HepG2 (cell line): ENCODE data around the gene SV2B. TPM values are rescaled to one million over a fixed set of nuclear protein-coding genes. Genes with fewer than 3 reads are reported as not detected.

Source experiments
- ATAC-seq: fragments of 200-7000 bp; cut with Tn5 transposase; 3 replicates; pipeline ENCODE4 v1.9.1; 2020; ENCODE audit warnings: mild to moderate bottlenecking, moderate library complexity
- BruUV-seq: library from RNA; stranded (reverse); fragments of 400-500 nt; replicated peaks from 2 replicates; lab custom pipeline; 2021; lab: Mats Ljungman, UMichigan
- CTCF ChIA-PET: fragments of 300-600 bp; formaldehyde crosslinking; extraction: SDS; loops from one replicate; lab custom pipeline; 2021; ENCODE audit warnings: low total read pairs, inconsistent platforms, low intra/inter-chr PET ratio; lab: Yijun Ruan, JAX
- POLR2A ChIA-PET: fragments of 350-600 bp; sonication (Branson Sonifier 250); formaldehyde crosslinking; loops from one replicate; lab custom pipeline; 2020; ENCODE audit warnings: antibody characterized with exemption, inconsistent platforms; lab: Yijun Ruan, JAX
- DNase-seq: peaks from one replicate; pipeline ENCODE4 v3.0.0-alpha.2; 2015; ENCODE audit warnings: low spot score
- FAIRE-seq: peaks from 3 replicates; lab custom pipeline; 2011; peaks lifted over from hg19 to GRCh38; lab: Jason Lieb, UNC
- H2AFZ ChIP-seq: one replicate; pipeline ENCODE4 v1.6.1; 2011; ENCODE audit warnings: low read length, inconsistent platforms
- H3K27ac ChIP-seq: fragments of 300-600 bp; 3 replicates; pipeline ENCODE4 v1.8.0; 2011; ENCODE audit warnings: mixed run types, mild to moderate bottlenecking, mixed read lengths, low read length, inconsistent platforms; ENCODE audit not compliant: insufficient read depth; ENCODE audit errors: extremely low read length
- H3K27me3 ChIP-seq, 2 experiments: fragments of 200-600 bp in 1 of 2; 2 replicates in 1 of 2; 3 replicates in 1 of 2; pipeline versions ENCODE4 v1.6.0 to v1.8.0; 2011; ENCODE audit warnings: low read length in 2 of 2, mild to moderate bottlenecking in 2 of 2, moderate library complexity in 2 of 2, inconsistent platforms in 1 of 2; ENCODE audit not compliant: insufficient read depth in 2 of 2, control insufficient read depth in 1 of 2
- H3K36me3 ChIP-seq, 2 experiments: fragments of 200-600 bp in 1 of 2; replicated peaks in 1 of 2; 2 replicates in 1 of 2; 3 replicates in 1 of 2; pipeline versions ENCODE4 v1.5.1 to v1.8.0; 2011; ENCODE audit warnings: low read length in 2 of 2, inconsistent platforms in 1 of 2; ENCODE audit not compliant: insufficient read depth in 2 of 2, control insufficient read depth in 1 of 2
- H3K4me1 ChIP-seq: 2 replicates; pipeline ENCODE4 v1.5.1; 2012; ENCODE audit warnings: low read length, inconsistent platforms; ENCODE audit not compliant: insufficient read depth
- H3K4me2 ChIP-seq: 2 replicates; pipeline ENCODE4 v1.6.0; 2011; ENCODE audit warnings: low read depth, low read length, inconsistent platforms
- H3K4me3 ChIP-seq, 3 experiments: fragments of 200-600 bp in 1 of 3; sonication (generic), shearing (Covaris generic) in 1 of 3; replicated peaks in 1 of 3; 2 replicates each; pipeline ENCODE4 v1.5.1; 2011 to 2016; ENCODE audit warnings: low read length in 3 of 3, inconsistent platforms in 2 of 3, low read depth in 2 of 3, mild to moderate bottlenecking in 2 of 3, control low read depth in 1 of 3, mixed read lengths in 1 of 3; ENCODE audit not compliant: insufficient read depth in 1 of 3
- H3K79me2 ChIP-seq: one replicate; pipeline ENCODE4 v1.6.1; 2011; ENCODE audit warnings: low read length, inconsistent platforms; ENCODE audit not compliant: insufficient read depth
- H3K9ac ChIP-seq: 2 replicates; pipeline ENCODE4 v1.6.0; 2011; ENCODE audit warnings: mild to moderate bottlenecking, low read depth, low read length, inconsistent platforms; ENCODE audit not compliant: insufficient read depth
- H3K9me3 ChIP-seq: 2 replicates; pipeline ENCODE4 v1.5.1; 2012; ENCODE audit warnings: mild to moderate bottlenecking, low read length
- H4K20me1 ChIP-seq: 2 replicates; pipeline ENCODE4 v1.6.0; 2011; ENCODE audit warnings: inconsistent platforms, mild to moderate bottlenecking, low read length, moderate library complexity; ENCODE audit not compliant: insufficient read depth
- CREB1 ChIP-seq, 2 experiments: fragments of 450-650 bp in 1 of 2; IDR thresholded peaks; 2 replicates each; pipeline ENCODE4 v1.6.1; 2016 to 2017; ENCODE audit warnings: control low read depth in 1 of 2, mild to moderate bottlenecking in 1 of 2, missing compliant biosample characterization in 1 of 2, missing genetic modification characterization in 1 of 2
- MAFK ChIP-seq, 2 experiments: IDR thresholded peaks in 1 of 2; conservative IDR thresholded peaks in 1 of 2; 2 replicates each; pipeline ENCODE4 v1.6.1; 2011; ENCODE audit warnings: improper control_type of control experiment in 2 of 2, low read length in 2 of 2
- SNAI1 ChIP-seq: sonication (generic); formaldehyde crosslinking; IDR thresholded peaks from 2 replicates; pipeline ENCODE4 v1.5.0; 2020; ENCODE audit warnings: mild to moderate bottlenecking, missing genetic modification reagents, borderline replicate concordance
- SP4 ChIP-seq: sonication (generic); formaldehyde crosslinking; IDR thresholded peaks from 2 replicates; pipeline ENCODE4 v1.8.1; 2023; ENCODE audit warnings: mild to moderate bottlenecking, missing genetic modification reagents
- ZNF34 ChIP-seq: sonication (generic); formaldehyde crosslinking; IDR thresholded peaks from 2 replicates; pipeline ENCODE4 v1.4.0; 2020; ENCODE audit warnings: mild to moderate bottlenecking, missing genetic modification reagents, borderline replicate concordance
- WGBS: methylation state at CpG from one replicate; pipeline ENCODE4 v1.1.6; 2017; ENCODE audit warnings: low lambda C conversion rate; 5-methylcytosine and 5-hydroxymethylcytosine counted together
- in situ Hi-C: cut with HindIII; loops from 2 replicates; pipeline ENCODE4 v1.10.0; 2017; ENCODE audit warnings: low pct_unique_long_range_greater_than_20kb; ENCODE audit not compliant: extremely low pct_ligation_motif_present
- intact Hi-C: fragments of 100-400 bp; cut with micrococcal nuclease; formaldehyde crosslinking; loops from one replicate; pipeline ENCODE4 v1.10.0; 2022; ENCODE audit not compliant: unreplicated experiment
- polyA plus RNA-seq, 8 experiments: library from polyadenylated mRNA; depleted of rRNA in 3 of 8; stranded (reverse) in 7 of 8; unstranded in 1 of 8; fragments of >200 nt; fragmentation: Illumina TruSeq in 4 of 8; extraction: Trizol in 4 of 8; gene quantifications; 2 replicates each; pipeline versions ENCODE4 v1.2.1 to v1.2.3, GENCODE V29; 2011 to 2016; ENCODE audit warnings: low read depth in 4 of 8, missing spikeins in 1 of 8, mixed read lengths in 1 of 8; ENCODE audit not compliant: insufficient read depth in 1 of 8
- total RNA-seq, 5 experiments: library from RNA; depleted of rRNA; stranded (reverse); fragments of >200 nt; fragmentation: Illumina TruSeq; extraction: Trizol; gene quantifications; 2 replicates each; pipeline ENCODE4 v1.2.3, GENCODE V29; 2016; ENCODE audit warnings: low read depth in 1 of 5

SV2B gene
- total and polyA plus RNA-seq, 2 of the 13 experiments (the other 11 are each of a cell fraction or from before 2014, with no cell fraction given), result not detected

DNA sequence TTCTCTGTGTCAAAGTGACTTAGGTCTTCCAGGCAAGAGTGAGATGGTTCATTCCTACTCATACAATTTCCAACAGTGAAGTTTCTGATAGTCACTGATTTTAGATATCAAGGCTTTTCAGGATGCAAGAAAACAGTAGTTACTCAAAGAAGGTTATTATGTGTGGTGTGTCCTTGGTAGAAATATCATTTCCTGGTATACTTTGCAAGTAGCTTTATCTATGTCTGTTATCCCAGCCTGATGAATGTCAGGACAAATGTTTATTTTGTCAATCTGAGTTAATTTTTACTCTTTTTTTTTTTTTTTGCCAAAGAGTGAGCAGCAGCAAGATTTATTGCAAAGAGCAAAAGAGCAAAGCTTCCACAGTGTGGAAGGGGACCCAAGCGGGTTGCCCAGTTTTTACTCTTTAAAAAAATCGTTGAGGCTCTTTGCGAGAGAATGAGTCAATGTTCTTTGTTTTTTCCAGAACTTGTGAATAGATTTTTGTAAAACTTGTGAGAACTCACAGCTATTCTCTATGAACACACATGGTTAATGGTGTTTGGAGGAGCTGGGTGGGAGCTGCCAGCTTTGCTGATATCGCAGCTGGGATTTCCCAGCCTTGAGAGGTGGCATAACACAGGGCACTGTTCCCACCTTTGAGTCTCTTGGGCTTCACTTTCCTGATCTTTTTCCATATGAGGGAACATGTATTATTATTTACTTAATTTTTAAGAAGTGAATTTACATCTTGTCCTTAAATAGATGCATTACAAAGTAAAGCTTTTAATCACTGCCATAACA lies 51.9 kb downstream of the SV2B start (continued):
- TF ChIP-seq SP4 (CRISPR knock-in tag), result no peak
- no peak for TF ChIP-seq SNAI1

DNA sequence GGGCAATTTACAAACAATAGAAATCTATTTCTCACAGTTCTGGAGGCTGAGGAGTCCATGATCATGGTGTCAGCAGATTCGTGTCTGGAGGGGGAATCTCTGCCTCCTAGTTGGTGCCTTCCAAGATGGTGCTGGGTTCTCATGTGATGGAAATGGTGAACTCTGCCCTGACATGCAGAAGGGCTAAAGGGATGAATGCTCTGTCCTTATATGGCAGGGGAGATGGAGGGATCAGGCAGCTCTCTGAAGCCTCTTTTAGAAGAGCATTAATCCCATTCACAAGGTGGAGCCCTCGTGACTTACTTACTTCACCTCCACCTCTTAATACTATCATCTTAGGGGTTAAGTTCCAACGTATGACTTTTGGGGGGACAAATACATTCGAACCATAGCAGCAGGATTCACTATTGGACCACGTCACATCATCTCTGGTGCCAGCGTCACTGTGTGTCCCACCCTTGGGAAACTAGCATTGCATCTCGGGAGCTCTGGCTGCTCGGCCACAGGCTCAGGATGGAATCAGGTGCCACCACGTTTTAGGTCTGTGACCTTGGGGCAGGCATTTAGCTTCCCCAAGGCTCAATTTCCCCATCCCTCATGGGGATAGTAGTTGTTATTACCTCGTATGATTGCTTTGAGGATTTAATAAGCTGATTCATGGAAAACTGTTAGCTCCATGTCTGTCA lies 53.0 kb downstream of the SV2B start:
- no peaks in the 10 kb centered on the region for H4K20me1 ChIP-seq
- DNase-seq (no peak), FAIRE-seq (no peak), ATAC-seq (no peak)
- no peak overlapping the region for H3K4me2 ChIP-seq
- intact Hi-C loops (no loop called here), in situ Hi-C loops (no loop called here)
- no peaks in the 10 kb centered on the region for H3K4me1 ChIP-seq
- ChIA-PET POLR2A (no interaction called here), CTCF (no interaction called here)
- H3K79me2 ChIP-seq, result no peaks in the 10 kb centered on the region
- H3K27me3 ChIP-seq, result no peaks in the 10 kb centered on the region
- no peaks in the 10 kb centered on the region for H3K36me3 ChIP-seq
- no peaks in the 10 kb centered on the region for H3K9me3 ChIP-seq
- BruUV-seq, result no TSS peak
- no peak overlapping the region for H2AFZ ChIP-seq
- TF ChIP-seq MAFK (conservative IDR thresholded peaks at IDR 0.05 in 1 of 2, IDR thresholded peaks at IDR 0.05 in 1 of 2; ENCODE audit: low read length in 2 of 2) (peak in 1 of 2 experiments; percentile 15; a peak in 1 of 4 replicates), CREB1 (IDR thresholded peaks at IDR 0.05) (0 out of 2 replicates have a peak, but pooled peaks have one; percentile 24), CREB1 (CRISPR knock-in tag; IDR thresholded peaks at IDR 0.05) (no peak), ZNF34 (no peak)
- H3K4me3 ChIP-seq, result no peak overlapping the region
- H3K27ac ChIP-seq, result no peak overlapping the region
- H3K9ac ChIP-seq, result no peak overlapping the region
- 15% methylated on average over 8 of the region's 10 CpGs for WGBS
